ENCODE results near the gene C6orf132. TPM values are rescaled to one million over a fixed set of nuclear protein-coding genes. Genes with fewer than 3 reads are reported as not detected.

C6orf132 gene
- total RNA-seq, 1 experiment from 2014 or later: 0.11 TPM

- DNase-seq: no peak
- peak overlapping the region; percentile 79 for H3K9ac ChIP-seq (ENCODE audit: low read length)
- H3K79me2 ChIP-seq (ENCODE audit: low read length): no peaks in the 10 kb centered on the region
- no peaks in the 10 kb centered on the region for H3K9me3 ChIP-seq (ENCODE audit: low read length)
- H3K27ac ChIP-seq (ENCODE audit: low read length): no peak overlapping the region
- no peaks in the 10 kb centered on the region for H4K20me1 ChIP-seq (ENCODE audit: insufficient read depth, low read depth, low read length)
- H2AFZ ChIP-seq (ENCODE audit: low read length): peak overlapping the region; percentile 97
- H3K4me3 ChIP-seq (ENCODE audit: low read length): peak overlapping the region; percentile 71
- H3K4me1 ChIP-seq (ENCODE audit: low read length): peaks cover 17% of the 10 kb centered on the region
- peak overlapping the region; percentile 80 for H3K4me2 ChIP-seq (ENCODE audit: low read depth, low read length, poor library complexity, severe bottlenecking)
- no peaks in the 10 kb centered on the region for H3K9me2 ChIP-seq (replicated peaks; ENCODE audit: insufficient read depth, low read length)
- H3K36me3 ChIP-seq (ENCODE audit: insufficient read depth, low read length): no peaks in the 10 kb centered on the region
- H3K27me3 ChIP-seq (ENCODE audit: low read length): no peaks in the 10 kb centered on the region
Measured at GRCh38 chr6:42103753-42104094, 38.7 kb downstream of the C6orf132 start.

- H3K79me2 ChIP-seq (ENCODE audit: low read length): no peaks in the 10 kb centered on the region
- peak overlapping the region; percentile 97; the same call in 1 of the 2 replicates for H2AFZ ChIP-seq (ENCODE audit: low read length)
- no peaks in the 10 kb centered on the region for H3K27me3 ChIP-seq (ENCODE audit: low read length)
- H3K9me2 ChIP-seq (replicated peaks; ENCODE audit: insufficient read depth, low read length): no peaks in the 10 kb centered on the region
- peaks cover 17% of the 10 kb centered on the region for H3K4me1 ChIP-seq (ENCODE audit: low read length)
- H4K20me1 ChIP-seq (ENCODE audit: insufficient read depth, low read depth, low read length): no peaks in the 10 kb centered on the region
- no peaks in the 10 kb centered on the region for H3K9me3 ChIP-seq (ENCODE audit: low read length)
- peak overlapping the region; percentile 80 for H3K4me2 ChIP-seq (ENCODE audit: low read depth, low read length, poor library complexity, severe bottlenecking)
- H3K4me3 ChIP-seq (ENCODE audit: low read length): peak overlapping the region; percentile 71; the same call in 1 of the 2 replicates
- no peaks in the 10 kb centered on the region for H3K36me3 ChIP-seq (ENCODE audit: insufficient read depth, low read length)
- H3K9ac ChIP-seq (ENCODE audit: low read length): peak overlapping the region; percentile 79
- no peak overlapping the region for H3K27ac ChIP-seq (ENCODE audit: low read length)
- DNase-seq: no peak
Measured at GRCh38 chr6:42103216-42103615, 39.2 kb downstream of the C6orf132 start.

- H3K79me2 ChIP-seq (ENCODE audit: low read length): no peaks in the 10 kb centered on the region
- no peak overlapping the region for H3K9ac ChIP-seq (ENCODE audit: low read length)
- H3K4me2 ChIP-seq (ENCODE audit: low read depth, low read length, poor library complexity, severe bottlenecking): no peak overlapping the region
- DNase-seq: no peak
- peaks cover 17% of the 10 kb centered on the region for H3K4me1 ChIP-seq (ENCODE audit: low read length)
- no peaks in the 10 kb centered on the region for H3K9me2 ChIP-seq (replicated peaks; ENCODE audit: insufficient read depth, low read length)
- H3K9me3 ChIP-seq (ENCODE audit: low read length): no peaks in the 10 kb centered on the region
- no peak overlapping the region for H2AFZ ChIP-seq (ENCODE audit: low read length)
- no peaks in the 10 kb centered on the region for H4K20me1 ChIP-seq (ENCODE audit: insufficient read depth, low read depth, low read length)
- H3K27me3 ChIP-seq (ENCODE audit: low read length): no peaks in the 10 kb centered on the region
- no peaks in the 10 kb centered on the region for H3K36me3 ChIP-seq (ENCODE audit: insufficient read depth, low read length)
- H3K4me3 ChIP-seq (ENCODE audit: low read length): no peak overlapping the region
- no peak overlapping the region for H3K27ac ChIP-seq (ENCODE audit: low read length)
Measured at GRCh38 chr6:42101186-42101657, 41.2 kb downstream of the C6orf132 start.

- H3K9me2 ChIP-seq (replicated peaks; ENCODE audit: insufficient read depth, low read length): no peaks in the 10 kb centered on the region
- H3K27me3 ChIP-seq (ENCODE audit: low read length): no peaks in the 10 kb centered on the region
- no peak overlapping the region for H3K4me3 ChIP-seq (ENCODE audit: low read length)
- no peak overlapping the region for H3K9ac ChIP-seq (ENCODE audit: low read length)
- H3K9me3 ChIP-seq (ENCODE audit: low read length): no peaks in the 10 kb centered on the region
- no peaks in the 10 kb centered on the region for H3K79me2 ChIP-seq (ENCODE audit: low read length)
- peaks cover 17% of the 10 kb centered on the region for H3K4me1 ChIP-seq (ENCODE audit: low read length)
- no peak overlapping the region for H3K4me2 ChIP-seq (ENCODE audit: low read depth, low read length, poor library complexity, severe bottlenecking)
- no peaks in the 10 kb centered on the region for H4K20me1 ChIP-seq (ENCODE audit: insufficient read depth, low read depth, low read length)
- H3K36me3 ChIP-seq (ENCODE audit: insufficient read depth, low read length): no peaks in the 10 kb centered on the region
- DNase-seq: no peak
- H3K27ac ChIP-seq (ENCODE audit: low read length): no peak overlapping the region
- no peak overlapping the region for H2AFZ ChIP-seq (ENCODE audit: low read length)
Measured at GRCh38 chr6:42100029-42100901, 42.2 kb downstream of the C6orf132 start.

- H3K36me3 ChIP-seq (ENCODE audit: insufficient read depth, low read length): no peaks in the 10 kb centered on the region
- no peaks in the 10 kb centered on the region for H3K9me2 ChIP-seq (replicated peaks; ENCODE audit: insufficient read depth, low read length)
- no peak for DNase-seq
- H3K27me3 ChIP-seq (ENCODE audit: low read length): no peaks in the 10 kb centered on the region
- peaks cover 12% of the 10 kb centered on the region for H3K4me1 ChIP-seq (ENCODE audit: low read length)
- H3K27ac ChIP-seq (ENCODE audit: low read length): no peak overlapping the region
- no peak overlapping the region for H2AFZ ChIP-seq (ENCODE audit: low read length)
- H4K20me1 ChIP-seq (ENCODE audit: insufficient read depth, low read depth, low read length): no peaks in the 10 kb centered on the region
- H3K9me3 ChIP-seq (ENCODE audit: low read length): no peaks in the 10 kb centered on the region
- no peaks in the 10 kb centered on the region for H3K79me2 ChIP-seq (ENCODE audit: low read length)
- H3K4me2 ChIP-seq (ENCODE audit: low read depth, low read length, poor library complexity, severe bottlenecking): no peak overlapping the region
- no peak overlapping the region for H3K9ac ChIP-seq (ENCODE audit: low read length)
- H3K4me3 ChIP-seq (ENCODE audit: low read length): no peak overlapping the region
Measured at GRCh38 chr6:42099340-42100028, 42.9 kb downstream of the C6orf132 start.

GRCh38 chr6:42095776-42096541 lies 46.5 kb downstream of the C6orf132 start:
- no peak for DNase-seq

DNA sequence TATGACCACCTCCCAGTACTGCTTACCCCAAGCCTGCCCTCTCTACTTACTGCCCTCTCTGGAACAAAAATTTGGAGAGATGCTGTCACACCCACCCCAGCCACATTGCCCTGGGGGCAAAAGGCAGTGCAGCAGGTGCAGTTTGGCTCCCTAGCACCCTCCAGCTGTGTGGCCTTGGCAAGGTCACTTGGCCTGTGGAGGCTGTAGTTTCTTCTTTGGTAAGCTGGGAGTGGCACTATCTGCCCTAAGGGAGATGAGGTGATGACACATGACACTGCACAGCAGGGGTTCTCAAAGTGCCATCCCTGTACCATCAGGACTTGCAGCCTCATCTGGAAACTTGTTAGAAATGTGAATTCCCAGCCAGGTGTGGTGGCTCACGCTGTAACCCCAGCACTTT lies 47.3 kb downstream of the C6orf132 start:
- no peaks in the 10 kb centered on the region for H3K79me2 ChIP-seq (ENCODE audit: low read length)

More at GRCh38 chr6:42095776-42096541, 46.5 kb downstream of the C6orf132 start:
- Histone ChIP-seq H3K4me2 (ENCODE audit: low read depth, low read length, poor library complexity, severe bottlenecking) (no peak overlapping the region), H2AFZ (ENCODE audit: low read length) (no peak overlapping the region), H3K36me3 (ENCODE audit: insufficient read depth, low read length) (no peaks in the 10 kb centered on the region), H3K9me2 (replicated peaks; ENCODE audit: insufficient read depth, low read length) (no peaks in the 10 kb centered on the region), H3K27me3 (ENCODE audit: low read length) (no peaks in the 10 kb centered on the region), H3K79me2 (ENCODE audit: low read length) (no peaks in the 10 kb centered on the region), H3K4me3 (ENCODE audit: low read length) (no peak overlapping the region), H3K27ac (ENCODE audit: low read length) (no peak overlapping the region), H3K9me3 (ENCODE audit: low read length) (no peaks in the 10 kb centered on the region), H4K20me1 (ENCODE audit: insufficient read depth, low read depth, low read length) (no peaks in the 10 kb centered on the region), H3K4me1 (ENCODE audit: low read length) (no peaks in the 10 kb centered on the region), H3K9ac (ENCODE audit: low read length) (no peak overlapping the region)

More for the DNA sequence above, 47.3 kb downstream of the C6orf132 start:
- Histone ChIP-seq H4K20me1 (ENCODE audit: insufficient read depth, low read depth, low read length) (no peaks in the 10 kb centered on the region), H3K4me3 (ENCODE audit: low read length) (no peak overlapping the region), H3K27ac (ENCODE audit: low read length) (no peak overlapping the region), H3K9ac (ENCODE audit: low read length) (no peak overlapping the region), H2AFZ (ENCODE audit: low read length) (no peak overlapping the region), H3K27me3 (ENCODE audit: low read length) (no peaks in the 10 kb centered on the region), H3K4me2 (ENCODE audit: low read depth, low read length, poor library complexity, severe bottlenecking) (no peak overlapping the region), H3K4me1 (ENCODE audit: low read length) (no peaks in the 10 kb centered on the region), H3K9me2 (replicated peaks; ENCODE audit: insufficient read depth, low read length) (no peaks in the 10 kb centered on the region), H3K36me3 (ENCODE audit: insufficient read depth, low read length) (no peaks in the 10 kb centered on the region), H3K9me3 (ENCODE audit: low read length) (no peaks in the 10 kb centered on the region)
- DNase-seq: no peak
